Lower lobe of right lung (tissue), 2 donors: ENCODE results near the gene KIRREL3. TPM values are rescaled to one million over a fixed set of nuclear protein-coding genes. Genes with fewer than 3 reads are reported as not detected.

Experiments
- ATAC-seq, 2 donors: fragments of 200-7000 bp; cut with Tn5 transposase; one replicate each; pipeline ENCODE4 v1.9.1; 2020 to 2022; ENCODE audit warnings: mild to moderate bottlenecking in 2 of 2, moderate library complexity in 2 of 2
- DNase-seq: peaks from one replicate; pipeline ENCODE4 v3.0.0-alpha.2; 2020
- H3K27ac ChIP-seq: fragments of 200-600 bp; one replicate; pipeline ENCODE4 v1.8.0; 2022
- H3K27me3 ChIP-seq: fragments of 200-600 bp; one replicate; pipeline ENCODE4 v1.8.0; 2022; ENCODE audit warnings: low read depth
- H3K36me3 ChIP-seq: fragments of 200-600 bp; one replicate; pipeline ENCODE4 v1.8.0; 2022; ENCODE audit warnings: mild to moderate bottlenecking
- H3K4me1 ChIP-seq: fragments of 200-600 bp; one replicate; pipeline ENCODE4 v1.8.0; 2022
- H3K4me3 ChIP-seq: fragments of 200-600 bp; one replicate; pipeline ENCODE4 v1.8.0; 2022; ENCODE audit warnings: mild to moderate bottlenecking
- H3K9me3 ChIP-seq: fragments of 200-600 bp; one replicate; pipeline ENCODE4 v1.8.0; 2022
- intact Hi-C: fragments of 100-400 bp; cut with DNase I; formaldehyde crosslinking; loops from one replicate; pipeline ENCODE4 v1.11.0; 2022
- total RNA-seq: library from RNA; stranded (reverse); fragmentation: NEBNext Ultra II Directional; extraction: Animal tissue kit (Norgen Biotek cat#: 25700); gene quantifications from one replicate; pipeline ENCODE4 v1.2.1, GENCODE V29; 2021
- TF ChIP-seq, protein P1 (sequence below): fragments of 200-600 bp; IDR thresholded peaks from one replicate; pipeline ENCODE4 v1.8.0; 2022; ENCODE audit warnings: antibody characterized with exemption, mild to moderate bottlenecking
- donor health status: DM: no; HTN: yes; CAD: no; lungs with severe emphysema.

Gene KIRREL3
- total RNA-seq, 1 donor from 2014 or later, result 0.15 TPM

DNA sequence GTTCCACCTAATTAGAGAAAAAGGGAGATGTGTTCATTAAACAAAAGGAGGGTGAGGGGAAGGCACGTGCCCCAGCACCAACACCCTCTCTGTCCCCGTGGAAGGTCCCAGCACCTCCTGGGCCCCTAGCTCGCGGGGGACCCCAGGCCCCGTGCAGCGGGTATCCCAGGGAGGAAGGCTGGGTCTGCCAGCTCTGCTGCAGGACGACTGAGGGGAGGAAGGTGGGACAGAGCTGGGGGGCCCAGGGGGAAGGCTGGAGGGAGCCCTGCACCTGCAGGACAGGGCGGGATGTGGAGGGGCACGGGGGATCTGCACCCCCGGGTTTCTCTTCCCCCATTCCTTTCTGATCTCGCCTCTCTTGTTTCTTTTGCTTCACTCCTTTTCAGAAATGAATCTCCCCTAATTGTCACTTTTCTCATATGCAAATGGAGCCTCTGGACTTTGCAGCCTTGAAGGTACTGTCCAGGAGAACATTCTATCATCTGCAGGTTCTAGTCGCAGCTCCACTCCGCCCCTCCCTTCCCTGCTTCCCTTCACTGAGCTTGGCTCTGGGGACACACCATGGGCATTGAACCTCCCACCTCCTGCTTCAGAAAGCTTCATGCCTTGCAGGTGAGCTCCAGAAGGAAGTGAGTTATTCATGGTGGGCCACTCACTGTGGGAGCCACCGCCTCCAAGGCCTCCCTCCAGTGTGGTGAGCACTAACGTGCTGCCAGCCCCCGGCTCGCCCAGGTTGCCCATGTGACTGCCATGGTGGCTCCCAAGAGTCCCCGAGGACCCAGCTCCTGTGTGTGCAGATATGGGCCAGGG is 534.1 kb downstream of the KIRREL3 start:
- TF ChIP-seq, protein P1, sequence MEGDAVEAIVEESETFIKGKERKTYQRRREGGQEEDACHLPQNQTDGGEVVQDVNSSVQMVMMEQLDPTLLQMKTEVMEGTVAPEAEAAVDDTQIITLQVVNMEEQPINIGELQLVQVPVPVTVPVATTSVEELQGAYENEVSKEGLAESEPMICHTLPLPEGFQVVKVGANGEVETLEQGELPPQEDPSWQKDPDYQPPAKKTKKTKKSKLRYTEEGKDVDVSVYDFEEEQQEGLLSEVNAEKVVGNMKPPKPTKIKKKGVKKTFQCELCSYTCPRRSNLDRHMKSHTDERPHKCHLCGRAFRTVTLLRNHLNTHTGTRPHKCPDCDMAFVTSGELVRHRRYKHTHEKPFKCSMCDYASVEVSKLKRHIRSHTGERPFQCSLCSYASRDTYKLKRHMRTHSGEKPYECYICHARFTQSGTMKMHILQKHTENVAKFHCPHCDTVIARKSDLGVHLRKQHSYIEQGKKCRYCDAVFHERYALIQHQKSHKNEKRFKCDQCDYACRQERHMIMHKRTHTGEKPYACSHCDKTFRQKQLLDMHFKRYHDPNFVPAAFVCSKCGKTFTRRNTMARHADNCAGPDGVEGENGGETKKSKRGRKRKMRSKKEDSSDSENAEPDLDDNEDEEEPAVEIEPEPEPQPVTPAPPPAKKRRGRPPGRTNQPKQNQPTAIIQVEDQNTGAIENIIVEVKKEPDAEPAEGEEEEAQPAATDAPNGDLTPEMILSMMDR, result no peak
- H3K4me1 ChIP-seq, result peaks cover 45% of the 10 kb centered on the region
- no peaks in the 10 kb centered on the region for H3K9me3 ChIP-seq
- no peaks in the 10 kb centered on the region for H3K36me3 ChIP-seq
- ATAC-seq (no peak), DNase-seq (no peak)
- intact Hi-C loops, result no loop called here
- H3K27me3 ChIP-seq, result no peaks in the 10 kb centered on the region
- H3K4me3 ChIP-seq, result no peak overlapping the region
- H3K27ac ChIP-seq, result peak overlapping the region; percentile 34

DNA sequence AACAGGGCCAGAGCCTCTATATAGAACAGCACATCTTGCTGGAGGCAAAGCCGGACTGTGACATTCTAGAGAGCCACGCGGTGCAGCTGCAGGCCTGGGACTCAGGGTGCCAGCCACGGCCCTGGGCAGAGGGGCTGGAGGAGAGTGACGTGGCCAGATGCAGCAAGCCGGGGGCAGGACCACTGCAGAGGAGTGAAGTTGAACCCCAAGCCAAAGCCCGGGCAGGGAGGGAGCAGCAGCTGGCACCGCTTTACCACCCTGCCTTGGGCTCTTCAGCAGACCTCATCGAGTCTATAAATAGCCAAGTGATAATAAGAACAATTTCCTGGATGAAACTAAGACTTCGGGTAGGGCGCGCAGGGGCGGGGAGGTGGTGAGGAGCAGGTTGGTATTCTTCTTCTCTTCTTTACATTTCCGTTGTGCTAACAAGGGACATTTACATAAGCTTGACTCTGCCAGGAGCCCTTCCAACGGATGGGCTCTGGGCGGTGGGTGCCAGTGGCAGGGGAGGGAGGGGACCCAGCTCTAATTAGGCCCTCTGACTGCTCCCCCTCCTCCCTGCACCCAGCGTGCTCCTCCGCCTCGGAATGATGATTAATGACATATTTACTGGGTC is 534.9 kb downstream of the KIRREL3 start:
- Histone ChIP-seq H3K4me3 (no peak overlapping the region), H3K4me1 (peaks cover 45% of the 10 kb centered on the region), H3K27ac (peak overlapping the region; percentile 34), H3K27me3 (no peaks in the 10 kb centered on the region), H3K9me3 (no peaks in the 10 kb centered on the region), H3K36me3 (no peaks in the 10 kb centered on the region)
- TF ChIP-seq, protein P1, result no peak
- peak in 1 of 2 donors; percentile 15 for ATAC-seq
- no peak for DNase-seq
- intact Hi-C loops, result no loop called here

DNA sequence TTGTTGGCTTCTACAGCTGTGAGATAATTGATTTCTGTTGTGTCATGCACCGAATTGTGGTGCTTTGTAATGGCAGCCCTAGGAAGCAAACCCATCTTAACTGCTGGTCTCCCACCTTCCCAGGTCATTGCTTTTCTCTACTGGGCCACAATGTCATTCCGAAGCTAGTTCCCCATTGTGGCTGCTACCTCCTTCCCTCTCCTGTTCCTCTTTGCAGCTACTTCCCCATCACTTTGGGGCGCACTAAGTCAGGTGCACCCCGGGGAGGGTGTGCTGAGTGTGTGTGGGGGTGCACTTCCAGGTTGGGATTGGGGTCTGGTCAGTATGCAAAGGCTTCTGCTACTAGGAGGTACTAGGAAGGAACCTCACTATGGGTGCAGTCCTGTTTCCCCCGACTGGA is 535.8 kb downstream of the KIRREL3 start:
- no peak overlapping the region for H3K27ac ChIP-seq
- peaks cover 45% of the 10 kb centered on the region for H3K4me1 ChIP-seq

DNA sequence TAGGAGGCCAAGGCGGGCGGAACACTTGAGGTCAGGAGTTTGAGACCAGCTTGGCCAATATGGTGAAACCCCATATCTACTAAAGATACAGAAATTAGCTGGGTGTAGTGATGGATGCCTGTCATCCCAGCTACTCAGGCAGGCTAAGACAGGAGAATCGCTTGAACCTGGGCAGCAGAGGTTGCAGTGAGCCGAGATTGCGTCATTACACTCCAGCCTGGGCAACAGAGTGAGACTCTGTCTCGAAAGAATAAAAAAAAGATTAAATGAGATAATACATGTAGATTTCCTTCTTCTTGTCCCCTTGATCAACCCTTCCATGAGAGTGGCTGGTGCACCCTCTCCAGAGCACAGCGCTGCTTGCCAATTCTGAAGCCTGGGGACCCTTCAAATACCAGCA is 538.1 kb downstream of the KIRREL3 start:
- Histone ChIP-seq H3K36me3 (no peaks in the 10 kb centered on the region), H3K4me1 (peaks cover 30% of the 10 kb centered on the region), H3K9me3 (no peaks in the 10 kb centered on the region), H3K27me3 (no peaks in the 10 kb centered on the region), H3K27ac (no peak overlapping the region), H3K4me3 (no peak overlapping the region)
- ATAC-seq, result no peak
- no peak for DNase-seq
- intact Hi-C loops, result no loop called here
- TF ChIP-seq, protein P1, result no peak

More for the DNA sequence above, 535.8 kb downstream of the KIRREL3 start:
- Histone ChIP-seq H3K27me3 (no peaks in the 10 kb centered on the region), H3K4me3 (no peak overlapping the region), H3K9me3 (no peaks in the 10 kb centered on the region), H3K36me3 (no peaks in the 10 kb centered on the region)
- ATAC-seq (no peak), DNase-seq (no peak)
- TF ChIP-seq, protein P1, result no peak
- intact Hi-C loops, result no loop called here

DNA sequence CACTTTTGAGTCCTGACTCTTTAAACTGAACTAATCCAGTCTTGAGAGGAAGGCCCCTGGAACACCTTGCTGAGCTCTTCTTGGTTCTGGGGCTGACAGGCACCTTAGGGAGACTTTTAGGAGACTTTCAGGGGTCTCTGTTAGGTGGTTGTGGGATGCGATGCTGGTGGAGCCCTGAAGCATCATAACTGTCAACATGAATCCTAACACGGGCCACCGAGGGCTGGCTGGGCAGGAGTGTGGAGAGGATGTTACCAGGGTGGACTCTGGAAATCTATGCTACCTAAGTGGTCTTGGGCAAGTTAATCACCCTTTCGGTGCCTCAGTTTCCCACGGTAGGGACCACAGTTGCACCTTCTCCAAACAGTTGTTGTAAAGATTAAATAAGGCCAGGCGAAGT is 538.6 kb downstream of the KIRREL3 start:
- no peak for ATAC-seq
- Histone ChIP-seq H3K27ac (no peak overlapping the region), H3K27me3 (no peaks in the 10 kb centered on the region), H3K36me3 (no peaks in the 10 kb centered on the region), H3K4me1 (peaks cover 26% of the 10 kb centered on the region), H3K4me3 (no peak overlapping the region), H3K9me3 (no peaks in the 10 kb centered on the region)
- intact Hi-C loops, result no loop called here
- TF ChIP-seq, protein P1, result no peak
- no peak for DNase-seq
